HG02870 (cell line): ENCODE data around the gene PIWIL4.
"Not testable (repeated sequence)": the region's sequence is repeated elsewhere in the genome, so short reads cannot be mapped to it uniquely, and the experiment has no call there.

ENCODE experiments used
- ATAC-seq: cut with Tn5 transposase; IDR thresholded peaks from one replicate; pipeline ENCODE4 v1.9.1; 2021; ENCODE audit warnings: mild to moderate bottlenecking, moderate library complexity; ENCODE audit not compliant: unreplicated experiment

PIWIL4 gene

GRCh38 chr11:94583866-94584500 is 16.8 kb downstream of the PIWIL4 start:
- peak; percentile 56 for ATAC-seq

GRCh38 chr11:94584978-94585377 is 17.8 kb downstream of the PIWIL4 start:
- ATAC-seq: no peak

GRCh38 chr11:94585399-94585798 is 18.2 kb downstream of the PIWIL4 start:
- no peak for ATAC-seq

- ATAC-seq: no peak
Observed at GRCh38 chr11:94586546-94586945, 19.4 kb downstream of the PIWIL4 start.

GRCh38 chr11:94586978-94587377 is 19.8 kb downstream of the PIWIL4 start:
- ATAC-seq: no peak

- no peak for ATAC-seq
Observed at GRCh38 chr11:94588366-94588942, 21.3 kb downstream of the PIWIL4 start.

- ATAC-seq: no peak
Observed at GRCh38 chr11:94590352-94591041, 23.3 kb downstream of the PIWIL4 start.

GRCh38 chr11:94593030-94593429 is 25.9 kb downstream of the PIWIL4 start:
- peak; percentile 95 for ATAC-seq

- ATAC-seq: no peak
Observed at GRCh38 chr11:94595076-94595475, 27.9 kb downstream of the PIWIL4 start.

- ATAC-seq: no peak
Observed at GRCh38 chr11:94597896-94598295, 30.7 kb downstream of the PIWIL4 start.

- ATAC-seq: no peak
Observed at GRCh38 chr11:94599510-94599909, 32.3 kb downstream of the PIWIL4 start.

GRCh38 chr11:94602430-94603372 is 35.5 kb downstream of the PIWIL4 start:
- ATAC-seq: peak; percentile 88

- ATAC-seq: no peak
Observed at GRCh38 chr11:94603587-94603986, 36.4 kb downstream of the PIWIL4 start.

GRCh38 chr11:94604482-94604881 is 37.3 kb downstream of the PIWIL4 start:
- no peak for ATAC-seq

GRCh38 chr11:94613120-94613519 is 46.0 kb downstream of the PIWIL4 start:
- ATAC-seq: no peak

GRCh38 chr11:94623120-94623735 is 56.1 kb downstream of the PIWIL4 start:
- ATAC-seq: peak; percentile 77

GRCh38 chr11:94625422-94625821 is 58.3 kb downstream of the PIWIL4 start:
- not testable (repeated sequence) for ATAC-seq

GRCh38 chr11:94627003-94627560 is 59.9 kb downstream of the PIWIL4 start:
- not testable (repeated sequence) for ATAC-seq

- no peak for ATAC-seq
Observed at GRCh38 chr11:94629741-94630140, 62.6 kb downstream of the PIWIL4 start.

GRCh38 chr11:94630221-94630620 is 63.1 kb downstream of the PIWIL4 start:
- no peak for ATAC-seq
